ENCODE measurements around the gene CD19. TPM values are rescaled to one million over a fixed set of nuclear protein-coding genes. Genes with fewer than 3 reads are reported as not detected.

Gene CD19
- total RNA-seq, 1 donor from 2014 or later: 4.8 TPM

- DNase-seq (ENCODE audit: low spot score): no peak
Observed at GRCh38 chr16:28980929-28981328, 49.2 kb downstream of the CD19 start.

DNA sequence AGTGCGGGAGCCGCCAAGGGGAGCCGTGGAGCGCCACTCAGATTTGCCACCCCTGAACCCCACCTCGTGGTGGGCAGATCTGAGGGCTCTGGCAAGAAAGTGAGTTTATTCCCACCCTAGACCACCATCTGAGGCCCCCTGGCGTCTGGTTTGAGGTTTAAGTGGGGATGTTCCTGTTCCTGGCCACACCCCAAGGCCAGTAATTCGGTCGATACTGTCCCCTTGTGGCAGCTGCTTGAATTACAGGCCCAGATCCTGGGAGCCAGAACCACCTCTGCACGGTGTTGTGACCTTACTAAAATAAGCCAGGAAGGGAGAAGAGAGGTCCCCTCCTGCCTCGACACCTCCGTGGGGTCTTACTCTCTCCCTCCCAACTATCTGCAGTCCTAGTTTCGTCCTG is 49.7 kb downstream of the CD19 start:
- no peak for DNase-seq (ENCODE audit: low spot score)

DNA sequence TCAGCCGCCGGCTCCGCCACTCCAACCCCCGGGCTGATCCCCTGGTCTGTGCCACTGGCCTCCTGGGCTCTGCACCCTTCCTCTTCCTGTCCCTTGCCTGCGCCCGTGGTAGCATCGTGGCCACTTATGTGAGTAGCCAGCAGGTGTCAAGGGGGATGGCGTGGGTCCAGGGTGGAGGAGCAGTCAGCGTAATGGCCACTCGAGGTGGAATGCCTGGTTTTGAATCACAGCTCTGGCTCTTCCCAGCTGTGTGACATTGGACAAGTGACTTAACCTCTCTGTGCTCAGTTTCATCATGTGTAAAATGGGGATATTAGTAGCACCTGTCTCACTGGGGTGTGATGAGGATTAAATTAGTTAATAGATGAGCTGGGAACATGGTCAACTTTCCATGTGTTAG is 50.6 kb downstream of the CD19 start:
- no peak for DNase-seq (ENCODE audit: low spot score)

DNA sequence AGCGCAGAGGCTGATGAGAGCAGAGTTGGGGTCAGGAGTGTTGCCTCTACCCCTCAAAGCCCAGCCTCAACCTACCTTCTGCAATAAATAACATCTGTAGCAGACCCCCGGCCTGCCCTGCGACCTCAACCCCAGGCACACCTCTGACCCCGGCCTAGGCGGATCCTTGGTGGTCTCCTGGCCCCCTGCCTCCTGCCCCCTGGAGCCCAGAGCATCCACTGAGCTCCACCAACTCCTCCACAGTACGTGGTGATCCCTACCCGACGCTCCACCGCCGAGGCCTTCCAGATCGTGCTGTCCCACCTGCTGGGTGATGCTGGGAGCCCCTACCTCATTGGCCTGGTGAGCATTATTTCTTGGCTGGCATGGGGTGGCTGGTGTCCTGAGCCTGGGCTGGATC is 51.2 kb downstream of the CD19 start:
- DNase-seq (ENCODE audit: low spot score): no peak

DNA sequence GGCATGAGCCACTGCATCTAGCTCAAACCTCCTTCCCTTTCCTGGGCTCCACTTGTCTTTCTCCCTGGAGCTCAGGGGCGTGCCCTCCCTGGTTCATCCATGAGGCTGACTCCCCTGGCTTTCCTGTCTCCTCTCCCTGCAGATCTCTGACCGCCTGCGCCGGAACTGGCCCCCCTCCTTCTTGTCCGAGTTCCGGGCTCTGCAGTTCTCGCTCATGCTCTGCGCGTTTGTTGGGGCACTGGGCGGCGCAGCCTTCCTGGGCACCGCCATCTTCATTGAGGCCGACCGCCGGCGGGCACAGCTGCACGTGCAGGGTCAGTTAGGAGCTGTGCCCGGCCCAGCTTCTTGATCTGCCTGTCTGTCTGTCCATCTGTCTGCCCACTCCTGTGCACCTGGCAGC is 51.9 kb downstream of the CD19 start:
- no peak for DNase-seq (ENCODE audit: low spot score)

DNA sequence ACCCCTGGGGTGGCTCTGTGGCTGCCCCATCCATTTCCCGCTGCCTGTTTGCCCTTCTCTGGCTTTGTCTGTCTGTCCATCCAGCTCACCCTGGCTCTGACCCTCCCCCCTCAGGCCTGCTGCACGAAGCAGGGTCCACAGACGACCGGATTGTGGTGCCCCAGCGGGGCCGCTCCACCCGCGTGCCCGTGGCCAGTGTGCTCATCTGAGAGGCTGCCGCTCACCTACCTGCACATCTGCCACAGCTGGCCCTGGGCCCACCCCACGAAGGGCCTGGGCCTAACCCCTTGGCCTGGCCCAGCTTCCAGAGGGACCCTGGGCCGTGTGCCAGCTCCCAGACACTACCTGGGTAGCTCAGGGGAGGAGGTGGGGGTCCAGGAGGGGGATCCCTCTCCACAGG is 52.3 kb downstream of the CD19 start:
- DNase-seq (ENCODE audit: low spot score): no peak

DNA sequence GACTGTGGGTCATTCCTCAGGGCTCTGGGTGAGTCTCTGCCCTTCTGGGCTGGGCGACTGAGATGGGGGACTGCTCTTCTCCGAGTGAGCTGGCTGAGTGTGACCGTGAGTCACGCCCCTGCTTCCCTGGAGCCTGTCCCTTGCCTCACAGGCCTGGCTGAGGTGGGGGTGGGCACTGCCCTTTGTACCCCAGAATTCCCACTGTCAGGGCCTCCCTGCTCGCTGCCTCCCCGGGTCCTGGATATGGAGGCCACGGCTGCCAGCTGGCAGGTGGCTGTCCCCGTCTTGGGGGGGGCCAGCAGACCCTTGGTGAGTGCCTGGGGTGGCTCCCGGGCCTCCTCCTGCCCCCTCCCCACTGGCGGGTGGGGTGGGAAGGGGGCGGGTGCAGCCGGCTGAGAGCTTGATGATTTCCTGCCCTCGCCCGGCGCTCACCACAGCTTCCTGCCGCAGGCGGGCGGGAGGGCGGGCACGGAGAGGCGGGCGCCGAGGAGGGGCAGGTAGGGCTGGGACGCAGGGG is 52.9 kb downstream of the CD19 start, which contains the start of gene LAT:
LAT (plus strand) TSS at position 434 of the 517 bp plus-strand sequence. CDS start 366 bp downstream, outside the sequence.
- DNase-seq (ENCODE audit: low spot score): no peak

DNA sequence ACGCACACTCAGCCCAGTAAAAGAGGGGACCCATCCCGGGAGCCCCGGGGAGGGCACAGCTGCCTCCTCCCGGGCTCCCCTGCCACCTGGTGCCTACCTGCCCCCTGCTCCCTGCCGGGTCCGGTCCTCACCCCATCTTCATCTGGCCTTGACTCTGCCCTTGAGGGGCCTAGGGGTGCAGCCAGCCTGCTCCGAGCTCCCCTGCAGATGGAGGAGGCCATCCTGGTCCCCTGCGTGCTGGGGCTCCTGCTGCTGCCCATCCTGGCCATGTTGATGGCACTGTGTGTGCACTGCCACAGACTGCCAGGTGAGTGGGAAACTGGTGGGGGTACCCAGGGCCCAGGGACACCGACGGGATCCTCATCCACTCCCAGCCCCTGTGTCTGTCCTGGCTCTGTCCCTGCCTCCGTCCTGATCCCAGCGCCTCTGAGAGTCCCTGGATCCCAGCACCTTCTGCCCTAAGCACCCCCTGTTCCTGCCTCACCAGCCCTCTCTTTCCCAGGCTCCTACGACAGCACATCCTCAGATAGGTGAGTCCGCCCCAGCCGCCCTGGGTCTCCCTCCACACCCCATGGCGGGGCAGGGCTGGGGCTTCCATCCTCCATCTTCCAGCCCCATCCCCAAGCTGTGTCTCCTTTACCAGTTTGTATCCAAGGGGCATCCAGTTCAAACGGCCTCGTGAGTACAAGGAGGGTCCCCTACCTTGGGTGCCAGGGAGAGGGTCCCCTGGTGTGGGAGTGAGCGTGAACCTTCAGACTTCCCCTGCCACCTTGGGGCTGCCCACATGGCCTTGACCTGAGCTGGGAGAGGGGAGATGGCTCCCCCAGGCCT is 53.7 kb downstream of the CD19 start:
- no peak for DNase-seq (ENCODE audit: low spot score)

GRCh38 chr16:28986046-28986445 is 54.3 kb downstream of the CD19 start:
- DNase-seq (ENCODE audit: low spot score): no peak

GRCh38 chr16:28986492-28986891 is 54.7 kb downstream of the CD19 start:
- DNase-seq (ENCODE audit: low spot score): no peak

DNA sequence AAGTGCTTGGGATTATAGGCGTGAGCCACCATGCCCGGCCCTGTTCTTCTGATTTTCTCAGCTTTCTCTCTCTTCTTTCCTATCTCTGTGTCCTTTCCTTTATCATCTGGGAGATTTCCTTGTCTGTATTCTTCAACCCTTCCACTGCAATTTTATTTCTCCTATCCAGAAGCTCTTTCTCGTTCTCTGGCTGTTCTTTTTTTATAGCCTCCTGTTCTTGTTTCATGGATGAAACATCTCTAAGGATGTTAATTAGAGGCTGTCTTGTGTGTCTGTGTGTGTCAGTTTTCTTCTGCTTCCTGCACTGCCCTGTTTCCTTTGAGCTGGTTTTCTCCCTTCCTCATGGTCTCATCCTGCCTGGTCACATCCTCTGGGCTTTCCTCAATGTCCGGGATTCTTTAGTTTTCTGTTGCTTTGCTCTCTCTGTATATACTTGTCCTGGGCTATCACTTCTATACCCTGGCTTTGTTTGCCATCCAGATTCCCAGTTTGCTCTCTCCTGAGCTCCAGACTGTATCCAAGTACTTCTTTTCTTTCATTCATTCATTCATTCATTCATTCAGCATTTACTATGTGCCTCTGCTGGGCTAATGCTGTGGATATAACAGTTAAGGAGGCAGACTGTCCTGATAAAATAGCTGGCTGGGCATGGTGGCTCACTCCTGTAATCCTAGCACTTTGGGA is 55.5 kb downstream of the CD19 start:
- no peak for DNase-seq (ENCODE audit: low spot score)

Other genes with a start within 250 kb of the CD19 start
- 91.2 TPM for gene EIF3C, start 220.5 kb upstream of the CD19 start, total RNA-seq (ENCODE audit: insufficient read depth, low replicate concordance)
- 6.0 TPM for gene NPIPB9, start 180.2 kb upstream of the CD19 start, total RNA-seq (ENCODE audit: insufficient read depth, low replicate concordance)
- gene ATXN2L, start 109.0 kb upstream of the CD19 start, total RNA-seq (ENCODE audit: insufficient read depth, low replicate concordance): 7.2 TPM
- 37.3 TPM for gene TUFM, start 85.6 kb upstream of the CD19 start, total RNA-seq (ENCODE audit: insufficient read depth, low replicate concordance)
- 5.5 TPM for gene SH2B1, start 68.1 kb upstream of the CD19 start, total RNA-seq (ENCODE audit: insufficient read depth, low replicate concordance)
- 0.24 TPM for gene ATP2A1, start 53.5 kb upstream of the CD19 start, total RNA-seq (ENCODE audit: insufficient read depth, low replicate concordance)
- gene RABEP2, start 6.7 kb upstream of the CD19 start, total RNA-seq (ENCODE audit: insufficient read depth, low replicate concordance): 27.4 TPM
- 17.6 TPM for gene NFATC2IP, start 19.0 kb downstream of the CD19 start, total RNA-seq (ENCODE audit: insufficient read depth, low replicate concordance)
- gene SPNS1, start 42.8 kb downstream of the CD19 start, total RNA-seq (ENCODE audit: insufficient read depth, low replicate concordance): 13.0 TPM
- gene LAT, start 53.1 kb downstream of the CD19 start, total RNA-seq (ENCODE audit: insufficient read depth, low replicate concordance): 0.72 TPM

Measured in umbilical cord (tissue), 2 donors.